Activated CD4-positive, alpha-beta memory T cell treated with anti-CD3 and anti-CD28 coated beads, Interleukin-2, amount 10 ng/mL, durations not matched to agents 7 days and 5 days (primary cell): ENCODE data around the gene EIF4E2. TPM values are rescaled to one million over a fixed set of nuclear protein-coding genes. Genes with fewer than 3 reads are reported as not detected.

ENCODE experiments used
- CTCF ChIA-PET: fragments of 350-600 bp; sonication (Branson Sonifier 250); formaldehyde crosslinking; loops from one replicate; lab custom pipeline; 2021; ENCODE audit warnings: antibody characterized with exemption, inconsistent platforms; lab: Charles Lee
- POLR2A ChIA-PET: fragments of 350-600 bp; sonication (Branson Sonifier 250); formaldehyde crosslinking; loops from one replicate; lab custom pipeline; 2021; ENCODE audit warnings: antibody characterized with exemption; lab: Charles Lee
- DNase-seq: peaks from one replicate; pipeline ENCODE4 v3.0.0-alpha.2; 2020
- H3K27ac Mint-ChIP-seq: one replicate; pipeline ENCODE4 v1.8.0; 2021; ENCODE audit warnings: mild to moderate bottlenecking, mixed read lengths
- H3K27me3 Mint-ChIP-seq: one replicate; pipeline ENCODE4 v1.8.0; 2021; ENCODE audit warnings: mixed read lengths
- H3K36me3 Mint-ChIP-seq: one replicate; pipeline ENCODE4 v1.8.0; 2021; ENCODE audit warnings: low read depth, mixed read lengths
- H3K4me1 Mint-ChIP-seq: one replicate; pipeline ENCODE4 v1.8.0; 2021; ENCODE audit warnings: mixed read lengths
- H3K4me3 Mint-ChIP-seq: one replicate; pipeline ENCODE4 v1.8.0; 2021; ENCODE audit warnings: mild to moderate bottlenecking, mixed read lengths
- H3K9me3 Mint-ChIP-seq: one replicate; pipeline ENCODE4 v1.8.0; 2021; ENCODE audit warnings: mixed read lengths
- total RNA-seq, 2 experiments: library from RNA; stranded (reverse); gene quantifications; one replicate each; pipeline ENCODE4 v1.2.3, GENCODE V29; 2021

Gene EIF4E2
- total RNA-seq, 2 experiments from 2014 or later, result 72.8 to 74.6 TPM

GRCh38 chr2:232535761-232536530 is 14.5 kb upstream of the EIF4E2 start:
- H3K9me3 Mint-ChIP-seq, result no peaks in the 10 kb centered on the region
- peaks cover 10% of the 10 kb centered on the region for H3K27me3 Mint-ChIP-seq
- H3K36me3 Mint-ChIP-seq, result no peaks in the 10 kb centered on the region
- POLR2A ChIA-PET, result no interaction called here
- H3K27ac Mint-ChIP-seq, result no peak overlapping the region
- peaks cover 2% of the 10 kb centered on the region for H3K4me1 Mint-ChIP-seq
- CTCF ChIA-PET, result no interaction called here
- H3K4me3 Mint-ChIP-seq, result no peak overlapping the region
- DNase-seq, result no peak

- no peaks in the 10 kb centered on the region for H3K9me3 Mint-ChIP-seq
- POLR2A ChIA-PET, result interaction anchor here (1.2 kb wide), 1 partner anchor 12 kb away, joined by 5 read pairs; no protein-coding TSS in a partner anchor
- H3K36me3 Mint-ChIP-seq, result no peaks in the 10 kb centered on the region
- no peak overlapping the region for H3K27ac Mint-ChIP-seq
- peaks cover 2% of the 10 kb centered on the region for H3K4me1 Mint-ChIP-seq
- no peak overlapping the region for H3K4me3 Mint-ChIP-seq
- CTCF ChIA-PET, result interaction anchor here (0.9 kb wide), 1 partner anchor 42 kb away, joined by 3 read pairs; no protein-coding TSS in a partner anchor
- peaks cover 10% of the 10 kb centered on the region for H3K27me3 Mint-ChIP-seq
- no peak for DNase-seq
Observed at GRCh38 chr2:232537079-232537478, 13.4 kb upstream of the EIF4E2 start.

- no peaks in the 10 kb centered on the region for H3K9me3 Mint-ChIP-seq
- no peaks in the 10 kb centered on the region for H3K36me3 Mint-ChIP-seq
- no peak overlapping the region for H3K4me3 Mint-ChIP-seq
- H3K27ac Mint-ChIP-seq, result no peak overlapping the region
- H3K27me3 Mint-ChIP-seq, result peaks cover 10% of the 10 kb centered on the region
- CTCF ChIA-PET, result interaction anchor here (0.9 kb wide), 1 partner anchor 43 kb away, joined by 3 read pairs; no protein-coding TSS in a partner anchor
- H3K4me1 Mint-ChIP-seq, result peaks cover 2% of the 10 kb centered on the region
- no peak for DNase-seq
- POLR2A ChIA-PET, result interaction anchor here (1.2 kb wide), 1 partner anchor 12 kb away, joined by 5 read pairs; no protein-coding TSS in a partner anchor
Observed at GRCh38 chr2:232537499-232537898, 13.0 kb upstream of the EIF4E2 start.

GRCh38 chr2:232538671-232539070 is 11.8 kb upstream of the EIF4E2 start:
- ChIA-PET CTCF (interaction anchor here (0.6 kb wide), 1 partner anchor 85 kb away, joined by 3 read pairs; no protein-coding TSS in a partner anchor), POLR2A (no interaction called here)
- H3K27me3 Mint-ChIP-seq, result peaks cover 9% of the 10 kb centered on the region
- H3K27ac Mint-ChIP-seq, result no peak overlapping the region
- H3K36me3 Mint-ChIP-seq, result peaks cover 3% of the 10 kb centered on the region
- peaks cover 2% of the 10 kb centered on the region for H3K4me1 Mint-ChIP-seq
- no peak overlapping the region for H3K4me3 Mint-ChIP-seq
- DNase-seq, result no peak
- no peaks in the 10 kb centered on the region for H3K9me3 Mint-ChIP-seq

GRCh38 chr2:232539298-232540231 is 10.9 kb upstream of the EIF4E2 start, which contains the start of gene CHRNG:
CHRNG (plus strand) TSS chr2:232539692; CDS start chr2:232539748, 56 bp downstream.
- H3K27ac Mint-ChIP-seq, result no peak within 1 kb of the TSS
- no peak within 1 kb of the TSS for H3K4me3 Mint-ChIP-seq
- POLR2A ChIA-PET, result interaction anchor here (0.6 kb wide), 1 partner anchor 11 kb away, joined by 3 read pairs; the partner anchor contains the start of gene EIF4E2
- peaks cover 2% of the 10 kb centered on the region for H3K4me1 Mint-ChIP-seq
- H3K27me3 Mint-ChIP-seq, result peaks cover 9% of the 10 kb centered on the region
- H3K36me3 Mint-ChIP-seq, result peaks cover 3% of the 10 kb centered on the region
- DNase-seq, result no peak
- H3K9me3 Mint-ChIP-seq, result no peaks in the 10 kb centered on the region
- CTCF ChIA-PET, result interaction anchor here (0.6 kb wide), 1 partner anchor 84 kb away, joined by 3 read pairs; no protein-coding TSS in a partner anchor

GRCh38 chr2:232540441-232541041 is 9.9 kb upstream of the EIF4E2 start:
- DNase-seq, result no peak
- ChIA-PET POLR2A (no interaction called here), CTCF (no interaction called here)
- no peaks in the 10 kb centered on the region for H3K9me3 Mint-ChIP-seq
- H3K27me3 Mint-ChIP-seq, result peaks cover 9% of the 10 kb centered on the region
- peaks cover 7% of the 10 kb centered on the region for H3K36me3 Mint-ChIP-seq
- H3K4me3 Mint-ChIP-seq, result no peak overlapping the region
- peaks cover 2% of the 10 kb centered on the region for H3K4me1 Mint-ChIP-seq
- H3K27ac Mint-ChIP-seq, result no peak overlapping the region

- Mint-ChIP-seq H3K4me1 (peaks cover 2% of the 10 kb centered on the region), H3K27ac (no peak overlapping the region), H3K9me3 (no peaks in the 10 kb centered on the region), H3K27me3 (peaks cover 9% of the 10 kb centered on the region), H3K4me3 (no peak overlapping the region), H3K36me3 (peaks cover 9% of the 10 kb centered on the region)
- ChIA-PET CTCF (no interaction called here), POLR2A (interaction anchor here (1.2 kb wide), 1 partner anchor 9 kb away, joined by 3 read pairs; the partner anchor contains the start of gene EIF4E2)
- no peak for DNase-seq
Observed at GRCh38 chr2:232541195-232541960, 9.1 kb upstream of the EIF4E2 start.

GRCh38 chr2:232541961-232542714 is 8.4 kb upstream of the EIF4E2 start:
- Mint-ChIP-seq H3K4me3 (no peak overlapping the region), H3K9me3 (no peaks in the 10 kb centered on the region), H3K36me3 (peaks cover 14% of the 10 kb centered on the region), H3K27me3 (peaks cover 9% of the 10 kb centered on the region), H3K4me1 (peaks cover 6% of the 10 kb centered on the region), H3K27ac (no peak overlapping the region)
- no peak for DNase-seq
- ChIA-PET CTCF (no interaction called here), POLR2A (interaction anchor here (1.2 kb wide), 1 partner anchor 9 kb away, joined by 3 read pairs; the partner anchor contains the start of gene EIF4E2)

GRCh38 chr2:232542715-232543467 is 7.6 kb upstream of the EIF4E2 start:
- no peak for DNase-seq
- Mint-ChIP-seq H3K4me3 (no peak overlapping the region), H3K36me3 (peaks cover 20% of the 10 kb centered on the region), H3K9me3 (no peaks in the 10 kb centered on the region), H3K4me1 (peaks cover 13% of the 10 kb centered on the region), H3K27ac (no peak overlapping the region), H3K27me3 (peaks cover 6% of the 10 kb centered on the region)
- ChIA-PET CTCF (no interaction called here), POLR2A (interaction anchor here (1.2 kb wide), 1 partner anchor 8 kb away, joined by 3 read pairs; the partner anchor contains the start of gene EIF4E2)

GRCh38 chr2:232543491-232543890 is 7.0 kb upstream of the EIF4E2 start:
- H3K9me3 Mint-ChIP-seq, result no peaks in the 10 kb centered on the region
- ChIA-PET POLR2A (no interaction called here), CTCF (no interaction called here)
- DNase-seq, result no peak
- peaks cover 16% of the 10 kb centered on the region for H3K4me1 Mint-ChIP-seq
- H3K36me3 Mint-ChIP-seq, result peaks cover 24% of the 10 kb centered on the region
- no peak overlapping the region for H3K27ac Mint-ChIP-seq
- H3K27me3 Mint-ChIP-seq, result peaks cover under 1% of the 10 kb centered on the region
- no peak overlapping the region for H3K4me3 Mint-ChIP-seq
